Activated CD8-positive, alpha-beta memory T cell treated with anti-CD3 and anti-CD28 coated beads, Interleukin-2, amount 10 ng/mL, durations not matched to agents 7 days and 5 days (primary cell): Measurements from ENCODE around the gene DIO3. TPM values are rescaled to one million over a fixed set of nuclear protein-coding genes. Genes with fewer than 3 reads are reported as not detected.
"Not testable (repeated sequence)": the region's sequence is repeated elsewhere in the genome, so short reads cannot be mapped to it uniquely, and the experiment has no call there.

Experiments used
- ATAC-seq: fragments of 150-1000 bp; cut with Tn5 transposase; one replicate; pipeline ENCODE4 v1.10.0; 2021; ENCODE audit warnings: moderate library complexity
- CTCF ChIA-PET: fragments of 350-600 bp; sonication (Branson Sonifier 250); formaldehyde crosslinking; loops from one replicate; lab custom pipeline; 2021; ENCODE audit warnings: antibody characterized with exemption; lab: Charles Lee
- DNase-seq: peaks from one replicate; pipeline ENCODE4 v3.0.0-alpha.2; 2020
- H3K27ac Mint-ChIP-seq: one replicate; pipeline ENCODE4 v1.8.0; 2021; ENCODE audit warnings: mild to moderate bottlenecking, mixed read lengths
- H3K27me3 Mint-ChIP-seq: one replicate; pipeline ENCODE4 v1.8.0; 2021; ENCODE audit warnings: mixed read lengths
- H3K36me3 Mint-ChIP-seq: one replicate; pipeline ENCODE4 v1.8.0; 2021; ENCODE audit warnings: mild to moderate bottlenecking, mixed read lengths
- H3K4me1 Mint-ChIP-seq: one replicate; pipeline ENCODE4 v1.8.0; 2021; ENCODE audit warnings: mixed read lengths
- H3K4me3 Mint-ChIP-seq: one replicate; pipeline ENCODE4 v1.8.0; 2021; ENCODE audit warnings: mild to moderate bottlenecking, moderate library complexity, mixed read lengths
- H3K9me3 Mint-ChIP-seq: one replicate; pipeline ENCODE4 v1.8.0; 2022; ENCODE audit warnings: low read depth, mixed read lengths
- total RNA-seq, 2 experiments: library from RNA; stranded (reverse); gene quantifications; one replicate each; pipeline ENCODE4 v1.2.3, GENCODE V29; 2021

Gene DIO3
- total RNA-seq, 2 experiments from 2014 or later = not detected

- no peak for DNase-seq
- Mint-ChIP-seq H3K27ac (no peak overlapping the region), H3K27me3 (no peaks in the 10 kb centered on the region), H3K9me3 (peaks cover 3% of the 10 kb centered on the region), H3K4me1 (no peaks in the 10 kb centered on the region), H3K36me3 (no peaks in the 10 kb centered on the region), H3K4me3 (no peak overlapping the region)
- ATAC-seq = no peak
- CTCF ChIA-PET = no interaction called here
Observed at GRCh38 chr14:101548710-101549109, 12.6 kb upstream of the DIO3 start.

- DNase-seq (no peak), ATAC-seq (no peak)
- H3K27ac Mint-ChIP-seq = no peak overlapping the region
- no peaks in the 10 kb centered on the region for H3K9me3 Mint-ChIP-seq
- H3K27me3 Mint-ChIP-seq = no peaks in the 10 kb centered on the region
- no peak overlapping the region for H3K4me3 Mint-ChIP-seq
- no peaks in the 10 kb centered on the region for H3K4me1 Mint-ChIP-seq
- H3K36me3 Mint-ChIP-seq = no peaks in the 10 kb centered on the region
- CTCF ChIA-PET = no interaction called here
Observed at GRCh38 chr14:101549154-101549553, 12.1 kb upstream of the DIO3 start.

GRCh38 chr14:101550202-101550912, 10.9 kb upstream of the DIO3 start:
- DNase-seq, H3K27ac Mint-ChIP-seq, CTCF ChIA-PET, H3K4me3 Mint-ChIP-seq, H3K4me1 Mint-ChIP-seq, H3K36me3 Mint-ChIP-seq, H3K27me3 Mint-ChIP-seq, ATAC-seq, H3K9me3 Mint-ChIP-seq: not testable (repeated sequence)

- ATAC-seq = no peak
- Mint-ChIP-seq H3K4me1 (no peaks in the 10 kb centered on the region), H3K27ac (no peak overlapping the region), H3K9me3 (no peaks in the 10 kb centered on the region), H3K36me3 (no peaks in the 10 kb centered on the region), H3K4me3 (no peak overlapping the region), H3K27me3 (no peaks in the 10 kb centered on the region)
- DNase-seq = no peak
- CTCF ChIA-PET = no interaction called here
Observed at GRCh38 chr14:101551729-101552595, 9.3 kb upstream of the DIO3 start.

GRCh38 chr14:101552786-101553231, 8.5 kb upstream of the DIO3 start:
- H3K27me3 Mint-ChIP-seq = no peaks in the 10 kb centered on the region
- H3K4me1 Mint-ChIP-seq = no peaks in the 10 kb centered on the region
- H3K4me3 Mint-ChIP-seq = no peak overlapping the region
- no peak for ATAC-seq
- H3K36me3 Mint-ChIP-seq = no peaks in the 10 kb centered on the region
- no peaks in the 10 kb centered on the region for H3K9me3 Mint-ChIP-seq
- CTCF ChIA-PET = no interaction called here
- no peak for DNase-seq
- H3K27ac Mint-ChIP-seq = no peak overlapping the region

- CTCF ChIA-PET = no interaction called here
- H3K27ac Mint-ChIP-seq = no peak overlapping the region
- H3K36me3 Mint-ChIP-seq = no peaks in the 10 kb centered on the region
- H3K4me1 Mint-ChIP-seq = no peaks in the 10 kb centered on the region
- H3K9me3 Mint-ChIP-seq = no peaks in the 10 kb centered on the region
- peaks cover 2% of the 10 kb centered on the region for H3K27me3 Mint-ChIP-seq
- no peak overlapping the region for H3K4me3 Mint-ChIP-seq
- DNase-seq (no peak), ATAC-seq (no peak)
Observed at GRCh38 chr14:101553393-101553792, 7.9 kb upstream of the DIO3 start.

GRCh38 chr14:101553931-101554330, 7.4 kb upstream of the DIO3 start:
- peaks cover 7% of the 10 kb centered on the region for H3K27me3 Mint-ChIP-seq
- no peaks in the 10 kb centered on the region for H3K36me3 Mint-ChIP-seq
- H3K4me1 Mint-ChIP-seq = no peaks in the 10 kb centered on the region
- DNase-seq = no peak
- no peak overlapping the region for H3K4me3 Mint-ChIP-seq
- no peaks in the 10 kb centered on the region for H3K9me3 Mint-ChIP-seq
- H3K27ac Mint-ChIP-seq = no peak overlapping the region
- CTCF ChIA-PET = no interaction called here
- ATAC-seq = no peak

- no peaks in the 10 kb centered on the region for H3K36me3 Mint-ChIP-seq
- peaks cover 15% of the 10 kb centered on the region for H3K27me3 Mint-ChIP-seq
- no peak overlapping the region for H3K27ac Mint-ChIP-seq
- H3K4me3 Mint-ChIP-seq = no peak overlapping the region
- H3K9me3 Mint-ChIP-seq = no peaks in the 10 kb centered on the region
- H3K4me1 Mint-ChIP-seq = no peaks in the 10 kb centered on the region
- CTCF ChIA-PET = no interaction called here
- DNase-seq = no peak
- ATAC-seq = no peak
Observed at GRCh38 chr14:101554991-101555668, 6.2 kb upstream of the DIO3 start.

- ATAC-seq, CTCF ChIA-PET, H3K4me3 Mint-ChIP-seq, H3K4me1 Mint-ChIP-seq, H3K9me3 Mint-ChIP-seq, H3K27ac Mint-ChIP-seq, DNase-seq, H3K36me3 Mint-ChIP-seq: not testable (repeated sequence)
- peaks cover 15% of the 10 kb centered on the region for H3K27me3 Mint-ChIP-seq
Observed at GRCh38 chr14:101555669-101556043, 5.6 kb upstream of the DIO3 start.

GRCh38 chr14:101556131-101556530, 5.2 kb upstream of the DIO3 start:
- DNase-seq (no peak), ATAC-seq (no peak)
- Mint-ChIP-seq H3K27ac (no peak overlapping the region), H3K27me3 (peaks cover 15% of the 10 kb centered on the region), H3K9me3 (no peaks in the 10 kb centered on the region), H3K36me3 (no peaks in the 10 kb centered on the region), H3K4me3 (no peak overlapping the region), H3K4me1 (no peaks in the 10 kb centered on the region)
- CTCF ChIA-PET = no interaction called here

- Mint-ChIP-seq H3K27me3 (peaks cover 21% of the 10 kb centered on the region), H3K36me3 (no peaks in the 10 kb centered on the region), H3K4me1 (no peaks in the 10 kb centered on the region), H3K4me3 (no peak overlapping the region), H3K27ac (no peak overlapping the region), H3K9me3 (no peaks in the 10 kb centered on the region)
- no peak for DNase-seq
- no peak for ATAC-seq
- CTCF ChIA-PET = no interaction called here
Observed at GRCh38 chr14:101556566-101557320, 4.6 kb upstream of the DIO3 start.

GRCh38 chr14:101557321-101557695, 4.0 kb upstream of the DIO3 start:
- CTCF ChIA-PET = no interaction called here
- Mint-ChIP-seq H3K4me3 (no peak overlapping the region), H3K9me3 (no peaks in the 10 kb centered on the region), H3K36me3 (peaks cover 3% of the 10 kb centered on the region), H3K4me1 (no peaks in the 10 kb centered on the region), H3K27me3 (peaks cover 26% of the 10 kb centered on the region), H3K27ac (no peak overlapping the region)
- ATAC-seq (no peak), DNase-seq (no peak)
